HG02642 (cell line): ENCODE results near the gene COX11.
A peak's percentile ranks its signal among the peaks of the same experiment; 100 is the strongest.

Source experiments
- ATAC-seq: cut with Tn5 transposase; IDR thresholded peaks from one replicate; pipeline ENCODE4 v1.9.1; 2021; ENCODE audit warnings: mild to moderate bottlenecking; ENCODE audit not compliant: unreplicated experiment, poor library complexity

Gene COX11

GRCh38 chr17:54969658-54970572 lies 1.5 kb upstream of the COX11 start:
- ATAC-seq = no peak

DNA sequence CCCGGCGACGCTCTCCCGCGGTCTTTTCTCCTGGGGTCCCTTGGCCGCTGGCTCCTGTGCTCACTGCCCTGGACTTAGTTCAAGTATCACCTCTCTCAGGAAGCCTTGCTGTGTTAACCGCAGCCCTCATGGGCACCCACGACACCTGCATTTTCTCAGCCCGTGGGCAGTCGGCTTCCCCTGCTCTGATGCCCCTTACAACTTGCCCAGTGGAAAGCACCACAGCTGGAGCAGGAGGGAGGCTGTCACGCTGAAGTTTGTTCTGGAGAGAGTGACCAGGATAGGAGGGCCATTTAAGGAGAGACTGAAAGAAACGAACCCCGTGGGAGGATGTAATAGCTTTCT lies 506 bp upstream of the COX11 start:
- peak; percentile 38 for ATAC-seq

DNA sequence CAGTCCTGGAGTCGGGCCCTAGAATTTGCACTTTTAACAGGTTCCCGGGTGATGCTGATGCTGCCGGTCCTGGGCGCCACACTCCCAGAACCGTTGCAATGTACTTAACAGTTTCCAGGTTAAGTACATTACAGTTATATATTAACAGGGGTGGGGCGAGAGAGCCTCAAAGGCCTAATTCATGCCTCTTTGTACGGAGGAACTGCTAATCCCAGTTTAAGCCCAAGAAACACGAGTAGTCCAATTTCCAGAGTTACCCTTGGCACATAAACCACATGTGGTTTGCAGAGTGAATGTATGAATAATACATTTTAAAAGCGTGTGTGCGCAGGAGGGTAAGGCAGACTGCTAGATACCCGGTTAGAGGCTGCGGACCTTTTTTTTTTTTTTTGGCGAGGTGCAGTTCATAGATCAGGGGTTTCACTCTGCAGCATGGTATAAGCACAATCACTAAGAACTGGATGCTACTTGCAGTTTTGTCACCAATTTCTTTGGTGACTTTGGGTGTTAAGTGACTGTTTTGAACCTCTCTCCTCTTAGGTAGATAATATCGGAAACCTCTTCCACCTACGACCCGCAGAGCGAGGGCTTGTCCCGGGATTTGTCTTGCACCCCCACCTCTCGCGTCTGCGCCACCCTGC lies 713 bp downstream of the COX11 start:
- ATAC-seq = peak; percentile 20

DNA sequence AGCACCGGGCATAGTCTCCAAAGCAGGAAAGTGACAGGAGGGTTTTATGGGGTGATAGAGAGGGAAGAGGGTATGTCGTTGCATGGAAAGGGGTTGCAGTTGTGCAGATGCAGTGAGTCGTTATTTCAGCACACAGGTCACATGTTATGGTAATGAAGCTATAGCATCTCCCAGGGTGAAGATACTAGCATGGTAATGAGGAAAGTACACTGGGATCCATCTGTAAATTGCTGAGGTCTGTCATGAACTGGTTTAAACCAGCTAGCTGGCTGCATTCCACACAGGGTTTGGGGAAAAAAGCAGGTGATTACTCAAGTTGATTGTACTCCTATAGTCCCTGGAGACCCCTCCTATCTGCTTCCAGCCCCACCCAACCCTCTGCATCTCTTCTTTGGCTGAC lies 11.7 kb downstream of the COX11 start:
- ATAC-seq = no peak

DNA sequence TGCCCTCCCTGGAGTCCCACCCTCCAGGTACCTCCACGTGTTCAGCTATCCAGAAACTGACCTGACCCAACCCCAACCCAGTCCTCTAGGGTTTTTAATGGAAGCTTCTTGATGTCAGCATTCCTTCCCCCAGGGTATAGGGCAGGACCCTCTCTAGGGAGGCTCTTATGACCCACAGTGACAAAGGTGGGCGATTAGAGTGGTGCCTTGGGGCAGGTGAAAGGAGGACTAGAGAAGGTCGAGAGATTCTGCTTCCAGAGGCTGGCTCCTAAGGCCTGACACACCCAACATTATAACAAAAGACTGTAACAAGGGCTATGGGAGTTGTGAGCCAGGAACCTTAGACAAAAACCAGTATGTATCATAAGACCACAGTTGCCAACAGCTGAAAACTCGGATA lies 17.2 kb downstream of the COX11 start:
- no peak for ATAC-seq

GRCh38 chr17:54950116-54950515 lies 18.3 kb downstream of the COX11 start:
- ATAC-seq = no peak

GRCh38 chr17:54948380-54948779 lies 20.1 kb downstream of the COX11 start:
- ATAC-seq = no peak

- ATAC-seq = no peak
Observed at GRCh38 chr17:54947396-54947795, 21.1 kb downstream of the COX11 start.

DNA sequence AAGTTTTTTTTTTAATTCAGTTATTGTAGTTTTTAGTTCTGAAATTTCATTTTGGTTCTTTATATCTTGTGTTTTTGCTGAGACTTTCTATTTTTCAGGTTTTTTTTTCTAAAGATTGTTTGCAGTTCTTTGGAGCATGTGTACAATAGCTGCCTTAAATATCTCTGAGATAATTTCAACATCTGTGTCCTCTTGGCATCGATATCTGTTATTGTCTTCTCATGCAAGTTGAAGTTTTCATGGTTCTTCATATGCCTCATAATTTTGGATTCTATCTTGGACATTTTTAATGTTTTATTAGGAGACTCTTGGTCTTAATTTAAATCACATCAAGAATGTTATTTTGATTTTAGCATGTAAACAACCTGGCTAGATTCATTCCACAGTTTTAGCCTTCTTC lies 22.8 kb downstream of the COX11 start:
- no peak for ATAC-seq

DNA sequence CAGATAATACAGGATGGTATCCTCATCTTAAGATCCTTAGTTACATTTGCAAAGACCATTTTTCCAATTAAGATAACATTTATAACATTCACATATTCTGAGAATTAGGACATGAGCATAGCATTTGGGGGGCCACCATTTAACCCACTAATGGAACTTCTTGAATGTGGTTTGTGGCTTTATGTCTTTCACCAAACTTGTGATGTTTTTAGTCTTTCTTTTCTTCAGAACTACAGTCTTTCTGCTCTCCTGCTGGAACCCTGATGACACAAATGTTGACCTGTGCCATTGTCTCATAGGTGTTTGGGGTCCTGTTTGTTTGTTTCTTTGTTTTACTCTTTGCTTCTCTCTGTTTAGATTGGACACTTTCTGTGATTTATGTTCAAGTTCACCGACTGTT lies 23.2 kb downstream of the COX11 start:
- ATAC-seq = no peak

DNA sequence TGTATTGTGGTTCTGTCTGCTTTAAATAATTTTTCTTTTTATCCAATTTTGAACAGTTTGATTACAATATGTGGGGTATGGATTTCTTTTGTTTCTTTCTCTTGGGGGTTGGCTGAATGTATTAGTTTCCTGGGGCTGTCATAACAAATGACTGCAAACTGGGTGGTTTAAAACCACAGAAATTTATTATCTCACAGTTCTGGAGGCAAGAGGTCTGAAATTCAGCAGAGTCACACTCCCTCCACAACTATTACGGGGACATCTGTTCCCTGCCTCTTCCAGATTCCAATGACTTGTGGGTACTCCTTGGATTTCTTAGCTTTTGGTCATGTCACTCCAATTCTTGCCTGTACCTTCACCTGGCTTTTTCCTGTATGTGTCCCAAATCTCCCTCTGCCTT lies 23.7 kb downstream of the COX11 start:
- ATAC-seq = no peak

- no peak for ATAC-seq
Observed at GRCh38 chr17:54941285-54941684, 27.2 kb downstream of the COX11 start.

- ATAC-seq = no peak
Observed at GRCh38 chr17:54937426-54937825, 31.0 kb downstream of the COX11 start.

- ATAC-seq = no peak
Observed at GRCh38 chr17:54937018-54937417, 31.4 kb downstream of the COX11 start.

GRCh38 chr17:54935471-54935870 lies 33.0 kb downstream of the COX11 start:
- ATAC-seq = no peak

- no peak for ATAC-seq
Observed at GRCh38 chr17:54933921-54934320, 34.5 kb downstream of the COX11 start.

DNA sequence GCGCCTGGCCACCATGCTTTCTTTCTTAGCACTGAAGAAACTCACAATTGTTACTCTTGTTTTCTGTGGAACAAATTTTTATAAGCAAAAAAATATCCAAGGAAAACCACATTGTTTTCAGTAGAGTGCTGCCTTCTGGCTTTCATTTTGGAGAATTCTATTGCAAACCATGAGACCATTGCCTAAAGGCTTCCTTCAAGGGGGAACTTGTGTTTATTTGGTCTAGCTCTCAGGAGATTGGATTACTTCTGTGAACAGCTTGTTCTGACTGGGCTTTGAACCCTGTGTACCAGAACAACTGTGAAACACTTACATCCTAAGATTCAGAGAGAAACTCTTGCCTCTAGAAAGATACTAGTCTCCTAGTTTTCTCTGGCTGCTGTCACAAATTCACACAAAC lies 35.7 kb downstream of the COX11 start:
- no peak for ATAC-seq

DNA sequence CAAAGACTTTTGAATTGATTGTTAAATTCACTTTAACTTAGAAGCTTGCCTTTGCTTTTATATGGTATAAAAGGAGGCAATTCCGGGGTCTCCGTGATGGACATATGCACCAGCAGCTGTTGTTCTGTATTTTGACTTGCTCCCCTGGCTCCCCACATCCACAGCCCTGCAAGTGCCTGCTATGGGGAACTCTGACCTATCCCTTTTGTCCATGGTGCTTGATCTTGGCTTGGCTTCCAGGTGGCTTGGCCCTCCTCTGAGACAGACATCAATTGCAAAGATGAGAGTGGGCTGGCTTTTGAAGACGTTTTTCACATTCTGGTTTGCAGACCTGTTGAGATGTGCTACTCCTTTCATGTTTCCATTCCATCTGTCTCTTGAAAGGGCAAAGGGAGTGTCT lies 40.9 kb downstream of the COX11 start:
- ATAC-seq = no peak

DNA sequence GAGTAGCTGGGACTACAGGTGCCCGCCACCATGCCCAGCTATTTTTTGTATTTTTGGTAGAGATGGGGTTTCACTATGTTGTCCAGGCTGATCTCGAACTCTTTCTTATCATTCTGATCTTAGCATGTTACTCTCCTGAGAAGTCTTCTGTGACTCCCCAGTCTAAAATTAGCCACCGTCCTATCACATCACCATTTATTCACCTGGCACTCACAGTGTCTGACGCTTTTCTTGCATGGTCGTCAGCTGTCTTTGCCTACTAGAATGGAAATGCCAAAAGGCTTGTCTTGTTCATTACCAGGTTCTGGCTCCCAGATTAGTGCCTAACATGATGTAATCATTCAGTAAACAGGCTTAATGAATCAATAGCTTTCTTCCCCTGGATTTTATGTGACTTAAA lies 44.0 kb downstream of the COX11 start:
- no peak for ATAC-seq

DNA sequence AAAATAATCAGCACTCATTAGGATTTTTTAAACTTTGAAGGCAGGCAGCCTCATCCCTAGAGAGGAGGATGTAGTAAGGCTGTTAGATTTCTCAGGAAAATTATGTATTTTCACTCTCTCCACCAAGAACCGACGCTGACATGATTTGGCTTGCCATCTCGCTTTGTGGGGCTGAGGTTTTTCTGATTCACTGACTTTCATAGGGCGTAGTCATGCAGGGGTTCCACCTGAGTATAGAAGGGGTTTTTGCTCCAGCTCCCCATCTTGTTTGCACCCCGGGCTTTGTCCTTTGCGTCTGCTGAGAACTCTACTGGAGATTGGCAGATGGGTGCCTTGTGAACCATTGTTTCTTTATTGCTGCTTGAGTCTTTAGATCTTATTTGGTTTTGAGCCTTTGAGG lies 47.6 kb downstream of the COX11 start:
- no peak for ATAC-seq

DNA sequence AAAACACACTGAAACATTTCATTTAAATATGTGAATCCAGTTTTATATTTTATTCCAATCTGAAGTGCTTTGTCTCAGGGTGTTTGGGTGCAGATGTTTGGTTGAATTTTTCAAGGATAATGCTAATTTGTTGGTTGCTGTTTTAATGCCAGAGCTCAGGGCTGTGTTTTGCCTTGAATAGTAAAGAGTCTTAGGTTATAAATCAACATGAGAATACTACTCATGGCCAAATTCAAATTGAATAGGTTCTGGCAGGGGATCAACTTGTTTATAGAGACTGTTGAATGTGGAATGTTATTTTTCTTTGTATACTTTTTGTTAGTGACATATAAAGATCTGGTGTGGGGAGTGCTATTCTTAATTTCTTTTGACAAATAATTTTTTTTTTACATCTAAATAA lies 49.0 kb downstream of the COX11 start:
- no peak for ATAC-seq

- no peak for ATAC-seq
Observed at GRCh38 chr17:54916721-54917120, 51.7 kb downstream of the COX11 start.
